Hematopoietic multipotent progenitor cell treated with erythropoietin and hydrocortisone succinate and interleukin-3 and kit ligand, for 4 days (in vitro differentiated cells): ENCODE data around the gene SART3.
"Not testable (repeated sequence)": the region's sequence is repeated elsewhere in the genome, so short reads cannot be mapped to it uniquely, and the experiment has no call there.

Source experiments
- DNase-seq: peaks from one replicate; pipeline ENCODE4 v3.0.0-alpha.2; 2015

The SART3 gene

DNA sequence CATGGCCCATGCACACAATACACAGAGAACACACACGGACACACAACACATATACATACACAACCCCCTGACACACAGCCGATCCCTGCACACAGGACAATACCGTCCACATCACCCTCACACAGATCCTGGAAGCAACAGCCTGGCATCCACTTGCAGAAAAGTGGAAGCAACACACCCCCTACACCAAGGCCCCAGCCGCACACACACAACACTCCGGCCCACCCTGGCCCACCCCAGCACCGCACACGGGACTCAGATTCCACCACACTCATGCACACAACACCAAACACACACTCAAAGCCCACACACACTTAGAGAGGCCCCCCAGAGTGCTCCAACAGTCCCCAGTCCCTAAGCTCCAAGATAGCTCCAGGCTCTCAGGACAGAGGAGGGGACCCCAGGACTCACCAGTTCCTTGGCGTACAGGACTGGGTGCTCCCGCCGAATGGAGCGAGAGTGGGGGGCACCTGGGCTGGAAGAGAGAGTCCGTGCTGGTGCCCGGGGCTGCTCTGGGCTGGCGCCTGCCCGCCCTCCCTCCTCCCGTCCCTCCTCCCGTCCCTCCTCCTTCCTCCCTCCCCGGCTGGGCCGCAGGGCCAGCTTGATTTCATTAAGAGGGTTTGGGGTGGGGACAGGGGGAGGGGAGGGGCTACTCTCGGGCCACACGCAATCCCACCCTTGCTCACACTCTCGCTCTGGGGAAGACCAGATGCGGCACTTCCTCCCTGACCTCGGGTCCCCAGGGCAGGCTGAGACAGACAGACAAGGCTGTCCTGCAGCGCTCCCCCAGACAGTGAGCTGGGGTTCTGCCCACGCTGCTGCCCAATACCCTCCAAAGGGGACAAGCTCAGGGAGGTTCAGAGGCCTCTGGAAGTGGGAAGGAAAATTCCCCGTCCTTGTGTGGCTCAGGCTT is 36.8 kb upstream of the SART3 start, which contains the start of gene TMEM119:
TMEM119 (minus strand) TSS at position 526 of the 913 bp plus-strand sequence. CDS start 5,701 bp downstream, outside the sequence.
- peak; percentile 45 for DNase-seq

- no peak for DNase-seq
These were observed 36.0 kb upstream of the SART3 start for GRCh38 chr12:108596854-108597558.

GRCh38 chr12:108595711-108596647 is 35.0 kb upstream of the SART3 start:
- DNase-seq, result no peak

GRCh38 chr12:108594960-108595710 is 34.2 kb upstream of the SART3 start:
- no peak for DNase-seq

GRCh38 chr12:108594323-108594903 is 33.4 kb upstream of the SART3 start:
- no peak for DNase-seq

DNA sequence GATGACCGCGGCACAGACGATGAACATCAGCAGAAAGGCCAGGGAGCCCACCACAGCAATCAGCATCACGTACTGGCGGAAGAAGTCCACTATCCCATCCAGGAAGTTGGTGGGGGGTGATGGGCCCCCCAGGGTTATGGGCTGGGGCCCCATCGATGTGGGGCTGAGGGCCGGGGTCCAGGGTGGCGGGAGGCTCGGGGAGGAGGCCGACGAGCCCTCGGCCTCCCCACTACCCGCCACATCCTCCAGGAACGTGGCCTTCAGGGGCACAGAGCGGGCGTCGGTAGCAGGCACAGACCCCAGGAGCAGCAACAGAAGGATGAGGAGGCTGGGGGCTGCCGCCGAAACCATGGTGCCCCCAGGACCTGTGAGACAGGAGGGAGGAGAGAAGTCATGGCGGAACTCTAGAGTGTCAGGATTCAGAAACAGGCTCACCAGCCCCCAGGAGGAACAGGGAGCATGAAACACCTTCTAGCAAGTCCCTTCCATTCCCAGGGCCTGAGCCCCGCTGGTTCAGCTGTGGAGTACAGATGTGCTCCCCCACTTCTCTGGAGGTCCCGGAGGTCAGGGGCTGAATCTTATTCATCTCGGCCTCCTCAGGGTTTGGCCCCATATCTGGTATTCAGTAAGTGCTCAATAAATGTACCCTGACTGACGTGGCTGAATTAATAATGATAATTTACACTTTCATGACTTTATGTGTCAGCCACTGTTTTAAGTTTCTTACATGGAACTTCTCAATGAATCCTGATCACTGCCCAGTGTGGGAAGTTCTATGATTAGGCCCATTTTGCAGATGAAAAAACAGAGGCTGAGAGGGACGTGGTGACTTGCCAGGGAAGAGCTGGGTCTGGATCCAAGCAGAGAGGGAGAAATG is 31.3 kb upstream of the SART3 start:
- no peak for DNase-seq

GRCh38 chr12:108591267-108591980 is 30.5 kb upstream of the SART3 start:
- DNase-seq, result no peak

- not testable (repeated sequence) for DNase-seq
These were observed 29.5 kb upstream of the SART3 start for GRCh38 chr12:108590463-108590862.

GRCh38 chr12:108589840-108590229 is 28.9 kb upstream of the SART3 start:
- no peak for DNase-seq

DNA sequence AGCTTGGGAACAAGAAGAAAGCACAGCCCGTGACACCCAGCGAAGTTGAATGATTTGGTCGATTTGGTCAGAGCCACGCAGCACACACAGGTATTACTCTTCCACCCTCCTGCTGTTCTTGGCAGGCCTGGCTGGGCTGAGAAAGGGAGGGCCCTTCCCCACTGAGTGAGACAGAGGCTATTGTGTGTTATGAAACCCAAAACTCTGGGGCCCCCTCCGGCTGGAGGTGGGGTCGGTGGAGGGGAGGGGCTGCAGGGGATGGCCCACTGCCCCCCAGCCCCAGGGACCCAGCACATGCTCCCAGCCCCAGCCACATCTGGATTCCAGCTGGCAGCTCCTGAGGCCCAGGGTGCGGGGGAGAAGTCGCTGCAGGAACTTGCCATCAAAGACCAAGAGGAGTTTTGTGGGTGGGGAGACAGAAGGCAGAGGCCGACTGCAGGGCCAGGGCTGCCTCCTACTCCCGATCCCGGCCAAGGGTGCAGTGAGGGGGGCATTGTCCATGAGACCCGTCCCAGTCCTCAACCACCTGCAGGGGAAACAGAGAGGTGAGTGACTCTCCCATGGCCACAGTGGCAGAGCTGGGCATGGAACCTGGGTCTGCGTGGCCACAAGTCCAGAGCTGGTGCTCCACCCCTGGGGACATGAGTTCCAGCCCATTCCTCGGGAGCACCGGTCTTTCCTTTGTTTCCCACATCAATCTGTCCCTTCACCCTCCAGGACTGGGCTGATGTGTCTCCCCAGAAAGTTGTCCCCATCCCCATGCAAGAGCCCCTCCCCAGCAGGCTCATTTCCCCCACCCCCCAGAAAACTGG is 28.3 kb upstream of the SART3 start:
- no peak for DNase-seq

- DNase-seq, result no peak
These were observed 26.9 kb upstream of the SART3 start for GRCh38 chr12:108587826-108588225.

DNA sequence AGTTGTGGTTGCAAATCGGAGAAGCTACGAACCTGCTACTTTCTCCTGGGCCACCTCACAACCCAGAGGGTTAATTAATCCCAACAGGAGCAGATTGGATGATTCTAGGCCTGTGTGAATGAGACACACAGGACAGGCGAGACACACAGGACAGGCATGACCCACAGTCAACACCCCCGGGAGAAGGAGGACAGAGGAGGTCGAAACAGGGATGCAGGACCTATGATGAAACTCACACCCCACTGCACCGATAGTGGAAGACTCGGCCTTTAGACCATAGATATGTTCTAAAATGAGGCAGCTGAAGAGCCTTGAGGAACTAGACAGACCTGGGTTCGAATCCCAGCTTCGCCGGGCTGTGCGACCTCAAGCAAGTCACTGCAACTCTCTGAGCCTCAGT is 25.3 kb upstream of the SART3 start:
- DNase-seq, result no peak

GRCh38 chr12:108585864-108586263 is 24.9 kb upstream of the SART3 start:
- DNase-seq, result no peak

GRCh38 chr12:108584456-108585065 is 23.6 kb upstream of the SART3 start:
- DNase-seq, result no peak

- no peak for DNase-seq
These were observed 23.0 kb upstream of the SART3 start for GRCh38 chr12:108583991-108584390.

GRCh38 chr12:108582978-108583770 is 22.2 kb upstream of the SART3 start:
- no peak for DNase-seq

DNA sequence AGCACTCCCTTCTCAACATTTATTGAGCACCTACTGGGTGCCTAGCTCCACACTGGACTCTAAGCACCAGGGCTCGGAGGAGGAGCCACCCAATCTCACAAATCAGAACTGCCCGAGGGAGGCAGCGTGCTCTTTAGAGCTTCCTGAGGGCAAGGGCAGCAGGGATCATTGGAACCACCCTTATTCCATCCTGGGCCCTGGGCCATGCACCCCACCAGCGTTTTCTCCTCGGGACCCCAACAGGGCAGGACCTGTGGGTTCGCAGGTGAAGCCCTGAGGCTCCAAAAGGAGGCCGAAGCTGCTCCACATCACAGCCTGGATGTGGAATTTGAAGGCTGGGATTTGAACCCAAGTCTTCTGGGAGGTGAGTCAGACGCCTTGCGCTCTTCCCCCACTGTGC is 21.5 kb upstream of the SART3 start:
- no peak for DNase-seq
